Measurements from ENCODE around the gene PLP2.
"Not testable (repeated sequence)": the region's sequence is repeated elsewhere in the genome, so short reads cannot be mapped to it uniquely, and the experiment has no call there.

The PLP2 gene, protein sequence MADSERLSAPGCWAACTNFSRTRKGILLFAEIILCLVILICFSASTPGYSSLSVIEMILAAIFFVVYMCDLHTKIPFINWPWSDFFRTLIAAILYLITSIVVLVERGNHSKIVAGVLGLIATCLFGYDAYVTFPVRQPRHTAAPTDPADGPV

DNA sequence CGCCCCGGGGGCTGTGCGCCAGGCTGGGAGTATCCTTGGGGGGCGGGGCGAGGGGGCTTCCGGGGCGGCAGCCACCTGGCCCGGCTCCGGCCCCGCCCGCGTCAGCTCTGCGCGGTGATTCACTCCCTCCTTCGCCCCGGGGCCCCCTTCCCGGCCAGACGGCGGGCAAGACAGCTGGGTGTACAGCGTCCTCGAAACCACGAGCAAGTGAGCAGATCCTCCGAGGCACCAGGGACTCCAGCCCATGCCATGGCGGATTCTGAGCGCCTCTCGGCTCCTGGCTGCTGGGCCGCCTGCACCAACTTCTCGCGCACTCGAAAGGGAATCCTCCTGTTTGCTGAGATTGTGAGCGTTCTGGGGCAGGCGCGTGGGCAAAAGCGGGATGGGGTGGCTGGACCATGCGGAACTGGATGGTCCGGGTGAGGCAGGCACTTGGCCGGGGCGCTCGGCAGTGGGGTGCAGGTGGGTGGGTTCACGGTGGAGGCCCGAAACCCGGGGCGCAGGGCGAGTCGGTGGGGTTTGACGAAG lies at the start of gene PLP2:
Gene PLP2, plus strand, starts transcription at position 147 of the 528 bp plus-strand sequence. Its CDS starts 103 bp downstream, at position 250.
- peak; percentile 62 for DNase-seq (ENCODE audit: low spot score)

DNA sequence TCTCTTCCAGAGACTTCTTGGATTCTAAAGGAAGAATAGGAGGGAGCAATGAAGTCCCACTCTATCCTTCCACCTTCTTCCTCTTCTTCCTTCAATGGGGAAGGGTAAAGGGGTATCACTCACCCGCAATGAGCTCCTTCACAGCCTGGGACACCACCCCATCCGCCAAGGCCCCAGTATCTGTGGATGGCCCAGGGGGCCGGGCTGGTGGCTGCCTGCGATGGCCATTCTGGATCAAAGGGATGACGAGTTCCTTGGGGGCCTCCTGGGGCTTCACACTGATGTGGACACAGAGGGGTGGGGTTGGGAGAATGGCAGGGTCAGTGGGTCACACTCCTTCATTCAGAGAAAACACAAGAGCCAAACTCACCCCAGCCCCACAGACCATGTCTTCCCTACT lies 49.2 kb upstream of the PLP2 start:
- no peak for DNase-seq (ENCODE audit: low spot score)

DNA sequence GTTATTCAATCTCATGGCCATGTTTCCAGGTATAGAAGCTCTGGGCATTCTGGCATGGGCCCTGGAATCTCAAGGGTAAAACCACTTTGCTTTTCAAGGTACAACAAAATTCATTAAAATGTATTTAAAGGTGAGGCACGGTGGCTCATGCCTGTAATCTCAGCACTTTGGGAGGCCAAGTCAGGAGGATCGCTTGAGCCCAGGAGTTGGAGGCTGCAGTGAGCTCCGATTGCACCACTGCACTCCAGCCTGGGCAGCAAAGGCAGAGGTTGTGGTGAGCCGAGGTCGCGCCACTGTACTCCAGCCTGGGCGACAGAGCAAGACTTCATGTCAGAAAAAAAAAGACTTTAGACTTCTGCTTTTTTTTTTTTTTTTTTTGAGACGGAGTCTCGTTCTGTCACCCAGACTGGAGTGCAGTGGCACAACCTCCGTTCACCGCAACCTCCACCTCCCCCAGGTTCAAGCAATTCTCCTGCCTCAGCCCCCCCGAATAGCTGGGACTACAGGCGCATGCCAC lies 43.9 kb upstream of the PLP2 start:
- DNase-seq (ENCODE audit: low spot score), result not testable (repeated sequence)

DNA sequence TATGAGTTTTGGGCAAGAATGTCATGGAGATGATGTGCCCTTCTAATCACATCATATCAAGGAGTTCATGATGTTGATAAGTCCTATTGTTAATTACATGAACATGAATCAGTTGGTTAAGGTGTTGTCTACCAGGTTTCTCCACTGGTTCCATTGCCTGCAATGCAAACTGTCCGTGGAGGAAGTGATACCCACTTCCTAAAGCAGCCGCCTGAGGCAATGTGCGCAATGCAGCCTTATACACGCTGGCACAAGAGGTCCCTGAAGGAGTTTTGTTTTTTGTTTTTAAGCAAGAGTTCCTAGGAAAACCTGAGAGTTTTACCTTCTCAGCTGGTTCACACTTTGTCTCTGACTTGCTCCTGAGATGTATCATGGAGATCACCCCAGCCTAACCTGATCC lies 42.3 kb upstream of the PLP2 start:
- no peak for DNase-seq (ENCODE audit: low spot score)

DNA sequence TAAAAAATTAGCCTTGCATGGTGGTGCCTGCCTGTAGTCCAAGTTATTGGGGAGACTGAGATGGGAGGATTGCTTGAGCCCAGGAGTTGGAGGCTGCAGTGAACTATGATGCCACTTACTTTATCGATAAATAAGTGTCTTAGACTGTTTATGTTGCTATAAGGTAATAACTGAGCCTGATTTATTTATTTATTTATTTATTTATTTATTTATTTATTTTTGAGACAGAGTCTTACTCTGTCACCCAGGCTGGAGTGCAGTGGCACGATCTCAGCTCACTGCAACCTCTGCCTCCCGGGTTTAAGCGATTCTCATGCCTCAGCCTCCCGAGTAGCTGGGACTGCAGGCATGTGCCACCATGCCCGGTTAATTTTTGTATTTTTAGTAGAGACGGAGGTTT lies 39.4 kb upstream of the PLP2 start:
- DNase-seq (ENCODE audit: low spot score), result not testable (repeated sequence)

DNA sequence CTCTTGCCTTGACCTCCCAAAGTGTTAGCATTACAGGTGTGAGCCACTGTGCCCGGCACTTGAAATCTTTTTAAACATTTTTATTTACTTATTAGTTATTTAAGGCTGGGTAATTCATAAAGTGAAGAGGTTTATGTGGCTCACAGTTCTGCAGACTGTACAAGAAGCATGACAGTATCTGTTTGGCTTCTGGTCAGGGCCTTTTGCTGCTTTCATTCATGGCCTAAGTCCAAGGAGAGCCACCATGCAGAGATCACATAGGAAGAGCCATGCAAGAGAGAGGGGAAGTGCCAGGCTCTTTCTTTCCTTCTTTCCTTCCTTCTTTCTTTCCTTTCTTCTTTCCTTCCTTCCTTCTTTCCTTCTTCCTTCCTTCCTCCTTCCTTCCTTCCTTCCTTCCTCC lies 37.9 kb upstream of the PLP2 start:
- DNase-seq (ENCODE audit: low spot score), result no peak

DNA sequence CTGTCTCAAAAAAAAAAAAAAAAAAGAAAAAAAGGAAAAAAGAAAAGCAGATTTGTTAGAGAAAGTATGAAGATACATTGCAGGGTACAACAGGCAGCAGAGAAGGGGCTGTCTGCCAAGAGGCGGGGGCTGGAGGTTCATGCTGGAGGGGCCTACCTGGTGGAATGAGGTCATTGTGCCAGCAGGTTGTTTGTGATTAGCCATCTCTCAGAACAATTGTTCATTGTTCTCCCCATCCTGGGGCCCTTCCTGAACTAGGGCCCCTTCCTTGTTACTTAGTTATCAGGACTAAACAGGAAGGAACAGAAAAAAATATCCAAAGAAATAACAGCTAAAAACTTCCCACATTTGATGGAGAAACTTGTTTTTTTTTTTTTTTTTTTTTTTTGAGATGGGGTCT lies 34.2 kb upstream of the PLP2 start:
- DNase-seq (ENCODE audit: low spot score), result no peak

DNA sequence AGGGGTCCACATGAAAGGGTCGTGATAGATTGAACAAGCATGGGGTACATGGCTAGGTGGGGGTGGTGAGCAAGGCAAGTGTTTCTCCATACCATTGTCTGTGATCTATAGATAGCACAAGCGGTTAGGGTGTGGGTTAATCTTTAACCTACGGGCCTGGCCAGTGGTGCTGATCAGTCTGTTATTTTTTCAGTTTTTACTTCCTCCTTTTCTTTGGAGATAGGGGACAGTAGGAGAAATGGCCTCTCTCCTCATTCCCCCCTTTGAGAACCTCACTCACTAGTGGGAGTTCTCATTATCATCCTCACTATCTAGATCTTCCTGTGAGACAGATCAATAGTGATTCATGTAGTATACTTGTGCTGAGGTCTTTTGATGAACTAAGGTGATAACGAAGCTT lies 32.0 kb upstream of the PLP2 start:
- DNase-seq (ENCODE audit: low spot score), result no peak

DNA sequence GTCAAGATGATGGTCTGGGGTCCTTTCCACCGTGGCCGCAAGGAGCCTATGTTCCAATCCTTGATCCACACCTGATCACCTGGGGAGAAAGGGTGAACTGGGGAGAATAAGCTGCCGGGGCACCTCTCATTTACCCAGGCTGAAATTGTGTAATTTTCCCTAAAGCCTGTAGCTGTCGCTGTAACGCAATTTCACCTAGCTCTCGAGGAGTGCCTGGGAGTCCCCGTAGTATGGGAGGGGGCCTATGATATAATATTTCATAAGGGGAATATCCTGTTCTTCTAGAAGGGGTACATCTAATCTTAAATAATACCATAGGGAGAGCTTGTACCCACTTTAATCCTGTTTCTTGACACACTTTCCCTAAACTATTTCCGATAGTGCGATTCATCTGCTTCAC lies 29.4 kb upstream of the PLP2 start:
- DNase-seq (ENCODE audit: low spot score), result peak; percentile 9

DNA sequence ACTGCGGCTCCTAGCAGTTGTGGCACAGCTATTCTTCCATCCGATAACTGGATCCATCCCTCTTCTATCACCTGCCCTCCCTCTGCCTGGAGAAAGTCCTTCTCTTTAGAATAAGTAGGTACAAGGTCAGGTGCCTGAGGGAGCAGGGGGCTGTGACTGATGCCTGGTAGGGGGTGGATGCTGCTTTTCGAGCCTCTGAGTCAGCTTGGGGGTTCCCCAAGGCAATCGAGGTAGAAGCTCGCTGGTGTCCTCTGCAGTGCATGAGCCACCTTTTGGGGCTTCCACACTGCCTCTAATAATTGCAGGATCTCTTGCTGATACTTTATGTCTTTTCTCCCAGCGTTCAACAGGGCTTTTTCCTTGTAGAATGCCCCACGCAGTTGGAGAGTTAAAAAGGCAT lies 28.5 kb upstream of the PLP2 start:
- DNase-seq (ENCODE audit: low spot score), result not testable (repeated sequence)

DNA sequence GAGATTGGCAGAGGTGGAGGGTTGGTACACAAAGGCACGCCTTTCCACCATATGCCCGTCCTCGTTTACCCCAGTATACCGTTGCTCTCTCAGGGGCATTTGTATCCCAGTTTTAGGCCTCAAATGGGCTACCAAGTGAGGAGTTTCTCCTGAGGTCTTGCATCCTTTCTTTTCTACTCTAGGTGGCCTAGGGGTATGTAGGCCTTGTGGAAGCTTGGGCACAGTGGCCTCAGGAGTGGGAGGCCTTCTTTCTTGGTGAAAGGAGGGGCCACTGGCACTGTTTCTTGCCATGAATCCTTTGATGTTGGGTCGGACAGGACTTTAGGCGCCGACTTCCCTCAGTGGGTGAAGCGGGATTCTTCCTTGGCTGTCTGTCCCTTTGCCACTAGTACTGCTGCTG lies 24.4 kb upstream of the PLP2 start:
- DNase-seq (ENCODE audit: low spot score), result no peak

DNA sequence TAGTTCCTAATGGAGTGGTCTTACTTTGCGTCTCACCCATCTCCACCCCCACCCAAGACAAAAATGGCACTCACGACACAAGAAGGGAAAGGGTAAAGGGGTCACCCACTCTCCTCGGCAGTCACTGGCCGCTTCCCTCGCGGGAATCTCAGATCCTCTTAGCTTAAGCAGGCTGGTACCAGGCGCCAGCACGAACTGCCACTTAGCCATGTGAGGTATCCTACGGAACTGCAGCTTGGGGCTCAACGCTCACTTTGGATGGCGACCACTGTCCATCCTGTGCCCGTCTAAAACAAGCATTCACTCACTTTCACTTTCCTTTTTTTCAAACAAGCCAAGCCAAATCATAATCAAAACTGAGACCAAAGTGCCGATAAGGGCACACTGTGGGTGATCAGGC lies 23.8 kb upstream of the PLP2 start:
- DNase-seq (ENCODE audit: low spot score), result no peak

DNA sequence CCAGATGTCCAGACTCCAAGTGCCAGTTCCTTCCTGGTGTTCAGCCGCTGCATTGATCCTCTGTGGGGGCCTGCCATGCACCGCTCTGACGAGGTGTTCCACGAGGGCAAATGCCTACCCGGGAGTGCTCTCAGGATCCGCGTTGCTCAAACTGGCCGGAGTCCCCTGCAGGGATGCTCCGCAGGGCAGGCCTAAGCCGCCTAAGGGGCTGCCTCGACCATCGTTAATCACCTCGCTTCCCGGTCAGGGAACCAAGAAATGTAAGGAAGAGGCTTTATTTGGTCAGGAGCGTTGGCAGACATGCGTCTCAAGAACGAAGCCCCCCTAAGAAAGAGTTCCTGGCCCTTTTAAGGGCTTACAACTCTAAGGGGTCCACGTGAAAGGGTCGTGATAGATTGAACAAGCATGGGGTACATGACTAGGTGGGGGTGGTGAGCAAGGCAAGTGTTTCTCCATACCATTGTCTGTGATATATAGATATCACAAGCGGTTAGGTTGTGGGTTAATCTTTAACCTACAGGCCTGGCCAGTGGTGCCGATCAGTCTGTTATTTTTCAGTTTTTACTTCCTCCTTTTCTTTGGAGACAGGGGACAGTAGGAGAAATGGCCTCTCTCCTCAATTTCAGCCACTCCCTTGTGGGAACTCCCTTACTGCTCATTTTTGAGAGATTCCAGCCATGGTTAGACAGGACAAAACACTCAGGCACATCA lies 23.2 kb upstream of the PLP2 start:
- not testable (repeated sequence) for DNase-seq (ENCODE audit: low spot score)

DNA sequence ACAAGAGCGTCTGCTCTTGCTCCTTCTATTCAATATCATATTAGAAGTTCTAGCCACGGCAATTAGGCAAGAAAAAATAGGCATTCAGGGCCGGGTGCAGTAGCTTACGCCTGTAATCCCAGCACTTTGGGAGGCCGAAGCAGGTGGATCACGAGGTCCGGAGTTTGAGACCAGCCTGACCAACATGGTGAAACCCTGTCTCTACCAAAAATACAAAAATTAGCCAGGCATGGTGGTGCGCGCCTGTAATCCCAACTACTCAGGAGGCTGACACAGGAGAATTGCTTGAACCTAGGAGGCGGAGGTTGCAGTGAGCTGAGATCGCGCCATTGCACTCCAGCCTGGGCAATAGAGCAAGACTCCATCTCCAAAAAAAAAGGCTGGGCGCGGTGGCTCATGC lies 22.4 kb upstream of the PLP2 start:
- DNase-seq (ENCODE audit: low spot score), result not testable (repeated sequence)

DNA sequence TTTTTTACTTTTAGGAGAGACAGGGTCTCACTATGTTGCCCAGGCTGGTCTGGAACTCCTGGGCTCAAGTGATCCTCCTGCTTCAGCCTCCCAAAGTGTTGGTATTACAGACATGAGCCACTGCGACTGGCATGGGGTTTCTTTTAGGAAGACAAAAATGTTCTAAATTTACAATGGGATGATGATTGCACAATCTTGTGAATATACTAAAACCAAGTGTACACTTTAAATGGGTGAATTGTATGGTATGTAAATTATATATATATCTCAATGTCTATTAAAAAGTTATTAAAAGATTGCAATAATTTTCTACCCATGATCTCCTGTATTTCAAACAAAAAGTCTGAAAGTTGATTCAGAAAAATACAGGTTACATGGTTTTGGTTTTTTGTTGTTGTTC lies 18.2 kb upstream of the PLP2 start:
- DNase-seq (ENCODE audit: low spot score), result no peak

DNA sequence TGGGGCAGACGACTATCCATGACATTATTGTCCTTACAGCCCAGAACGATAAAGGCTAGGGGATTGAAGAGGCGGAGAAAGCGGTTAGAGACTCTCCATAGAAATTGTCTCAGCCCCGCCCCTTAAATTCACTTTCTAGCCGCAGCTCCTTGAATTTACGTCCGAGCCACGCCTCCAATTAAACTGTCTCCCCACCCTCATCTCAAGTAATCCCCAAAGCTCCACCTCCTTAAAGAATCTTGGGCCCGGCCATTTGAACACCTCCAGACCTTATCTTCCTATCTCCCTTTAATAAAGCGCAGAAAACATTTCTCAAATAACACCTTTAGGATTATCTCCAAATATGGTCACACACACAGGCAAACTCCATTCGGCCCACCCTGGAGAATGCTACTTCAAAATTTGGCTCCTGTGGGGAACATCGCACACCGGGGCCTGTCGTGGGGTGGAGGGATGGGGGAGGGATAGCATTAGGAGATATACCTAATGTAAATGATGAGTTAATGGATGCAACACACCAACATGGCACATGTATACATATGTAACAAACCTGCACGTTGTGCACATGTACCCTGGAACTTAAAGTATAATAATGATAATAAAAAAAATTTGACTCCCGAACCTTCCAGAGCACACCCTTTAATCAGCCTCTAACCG lies 16.3 kb upstream of the PLP2 start:
- DNase-seq (ENCODE audit: low spot score), result peak; percentile 40

DNA sequence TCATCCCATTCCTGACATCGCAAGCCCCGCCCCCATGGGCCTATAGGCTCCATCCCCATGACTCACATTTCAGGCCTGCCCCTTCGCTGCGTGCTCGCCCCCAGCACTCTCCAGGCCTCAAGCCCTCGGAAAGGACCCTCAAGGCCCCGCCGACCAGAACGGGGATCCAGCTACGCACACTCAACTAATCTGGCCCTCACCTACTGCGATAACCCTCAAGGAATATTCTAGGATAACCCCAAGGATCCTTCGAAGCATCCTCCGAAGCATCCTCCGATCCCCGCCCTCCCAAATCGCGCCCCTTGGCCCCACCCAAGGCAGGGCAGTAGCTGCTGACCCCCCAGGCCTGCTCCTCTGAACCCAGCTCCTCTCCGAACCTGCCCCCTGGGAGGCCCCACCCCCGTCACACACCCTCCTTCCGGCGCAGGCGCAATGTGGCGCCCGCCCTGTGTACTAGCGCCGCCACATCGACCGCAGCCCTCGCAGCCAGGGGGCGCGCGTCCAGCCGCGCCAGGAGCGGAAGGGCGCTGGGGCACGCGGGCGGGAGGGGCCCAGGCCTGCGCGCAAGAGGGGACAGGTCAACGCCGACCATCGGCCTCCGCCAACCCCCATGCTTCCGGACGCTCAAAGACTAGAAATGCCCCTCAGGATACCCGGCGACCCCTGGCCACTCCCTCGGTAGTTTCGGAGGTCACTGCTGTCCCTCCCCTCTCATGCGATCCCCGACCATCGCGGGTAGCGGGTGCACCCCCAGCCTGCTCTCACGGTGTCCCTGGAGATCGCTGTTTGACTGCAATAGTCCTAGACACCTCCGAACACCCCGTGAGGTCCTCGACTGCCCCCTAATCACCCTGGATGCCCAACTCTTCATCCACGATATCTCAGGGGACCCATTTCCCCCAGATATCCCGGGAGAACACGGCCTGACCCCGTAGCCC lies 15.5 kb upstream of the PLP2 start:
- DNase-seq (ENCODE audit: low spot score), result peak; percentile 85

DNA sequence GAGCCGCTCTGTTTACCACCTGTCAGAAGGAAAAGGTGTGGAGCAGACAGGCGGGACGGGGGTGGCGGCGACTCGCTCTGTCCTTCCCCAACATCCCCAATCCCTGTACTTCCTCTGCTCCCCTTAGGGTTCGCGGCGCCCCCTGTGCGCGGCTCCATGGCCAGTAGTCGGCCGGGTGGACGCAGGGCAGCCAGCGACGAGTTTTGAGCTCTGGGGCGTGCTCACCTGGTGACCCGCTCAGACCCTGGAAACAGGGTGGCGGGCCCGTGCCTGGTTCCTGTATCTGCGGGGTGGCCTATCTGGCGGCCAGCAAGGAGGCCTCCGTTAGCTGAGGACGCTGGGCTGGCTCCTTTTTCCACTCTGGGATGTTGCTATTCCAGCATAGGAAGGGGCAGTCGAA lies 14.5 kb upstream of the PLP2 start:
- DNase-seq (ENCODE audit: low spot score), result no peak

DNA sequence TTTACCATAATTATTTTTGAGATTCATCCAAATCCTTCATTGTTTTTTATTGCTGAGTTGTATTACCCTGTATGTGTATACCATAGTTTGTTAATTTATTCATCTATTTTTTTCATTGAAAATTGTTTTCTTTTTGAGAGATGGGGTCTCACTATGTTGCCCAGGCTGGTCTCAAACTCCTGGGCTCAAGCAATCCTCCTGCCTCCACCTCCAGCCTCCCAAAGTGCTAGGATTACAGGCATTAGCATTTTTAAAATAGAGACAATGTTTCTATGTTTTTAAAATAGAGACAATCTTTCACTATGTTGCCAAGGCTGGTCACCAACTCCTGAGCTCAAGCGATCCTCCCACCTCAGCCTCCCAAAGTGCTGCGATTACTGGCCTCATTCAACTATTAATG lies 10.8 kb upstream of the PLP2 start:
- no peak for DNase-seq (ENCODE audit: low spot score)

DNA sequence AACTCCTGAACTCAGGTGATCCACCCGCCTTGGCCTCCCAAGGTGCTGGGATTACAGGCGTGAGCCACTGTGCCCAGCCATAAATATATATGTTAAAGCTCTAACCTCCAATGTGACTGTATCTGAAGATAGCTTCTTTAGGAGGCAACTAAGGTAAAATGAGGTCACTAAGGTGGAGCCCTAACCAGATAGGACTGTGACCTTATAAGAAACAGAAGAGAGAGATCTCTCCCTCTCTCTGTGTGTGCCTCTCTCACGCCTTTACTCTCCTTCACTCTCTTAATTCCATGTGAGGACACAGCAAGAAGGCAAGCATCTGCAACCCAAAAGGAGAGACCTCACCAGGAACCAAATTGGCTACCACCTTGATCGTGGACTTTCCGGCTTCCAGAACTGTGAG lies 10.1 kb upstream of the PLP2 start:
- DNase-seq (ENCODE audit: low spot score), result no peak

DNA sequence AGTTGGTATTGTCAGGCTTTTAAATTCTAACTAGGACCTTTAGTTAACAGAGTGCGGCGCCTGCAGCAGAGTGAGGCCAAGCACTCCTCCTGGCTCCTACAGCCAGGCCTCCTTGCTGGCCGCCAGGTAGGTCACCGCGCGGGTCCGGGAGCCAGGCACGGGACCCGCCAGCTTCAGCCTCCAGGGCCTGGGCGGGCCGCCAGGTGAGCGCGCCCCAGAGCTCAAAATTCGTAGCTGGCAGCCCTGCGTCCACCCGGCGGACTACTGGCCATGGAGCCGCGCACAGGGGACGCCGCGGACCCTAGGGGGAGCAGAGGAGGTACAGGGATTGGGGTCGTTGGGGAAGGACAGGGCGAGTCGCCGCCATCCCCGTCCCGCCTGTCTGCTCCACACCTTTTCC lies 9.1 kb upstream of the PLP2 start, which contains the start of gene MAGIX:
Gene MAGIX, plus strand, starts transcription at position 139 of the 400 bp plus-strand sequence. Its CDS starts 132 bp downstream, at position 271.
- no peak for DNase-seq (ENCODE audit: low spot score)

Data from activated CD4-positive, alpha-beta T cell treated with anti-CD3 and anti-CD28 coated beads, Interleukin-2, Interleukin-4, amounts not matched to agents 100 ng/mL and 50 ng/mL, durations not matched to agents 16 hours and 8 hours (primary cell).